ENCODE results near the gene FCRL5.

DNA sequence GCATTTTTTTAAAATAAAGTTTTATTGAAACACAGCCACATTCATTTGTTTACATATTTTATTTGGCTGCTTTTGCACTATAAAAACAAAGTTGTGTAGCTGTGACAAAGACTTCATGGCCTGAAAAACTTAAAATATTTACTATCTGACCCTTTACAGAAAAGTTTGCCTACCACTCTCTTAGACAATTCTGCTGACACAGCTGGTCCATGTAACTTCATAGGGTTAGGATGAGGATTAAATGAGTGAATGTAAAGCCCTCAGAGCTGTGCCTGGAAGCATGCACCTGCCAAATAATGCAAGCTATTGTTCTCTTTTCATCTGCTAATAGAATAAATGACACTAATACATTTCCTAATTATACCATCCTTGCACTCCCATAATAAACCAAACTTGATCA lies 67.7 kb downstream of the FCRL5 start:
- TF ChIP-seq, protein P1, sequence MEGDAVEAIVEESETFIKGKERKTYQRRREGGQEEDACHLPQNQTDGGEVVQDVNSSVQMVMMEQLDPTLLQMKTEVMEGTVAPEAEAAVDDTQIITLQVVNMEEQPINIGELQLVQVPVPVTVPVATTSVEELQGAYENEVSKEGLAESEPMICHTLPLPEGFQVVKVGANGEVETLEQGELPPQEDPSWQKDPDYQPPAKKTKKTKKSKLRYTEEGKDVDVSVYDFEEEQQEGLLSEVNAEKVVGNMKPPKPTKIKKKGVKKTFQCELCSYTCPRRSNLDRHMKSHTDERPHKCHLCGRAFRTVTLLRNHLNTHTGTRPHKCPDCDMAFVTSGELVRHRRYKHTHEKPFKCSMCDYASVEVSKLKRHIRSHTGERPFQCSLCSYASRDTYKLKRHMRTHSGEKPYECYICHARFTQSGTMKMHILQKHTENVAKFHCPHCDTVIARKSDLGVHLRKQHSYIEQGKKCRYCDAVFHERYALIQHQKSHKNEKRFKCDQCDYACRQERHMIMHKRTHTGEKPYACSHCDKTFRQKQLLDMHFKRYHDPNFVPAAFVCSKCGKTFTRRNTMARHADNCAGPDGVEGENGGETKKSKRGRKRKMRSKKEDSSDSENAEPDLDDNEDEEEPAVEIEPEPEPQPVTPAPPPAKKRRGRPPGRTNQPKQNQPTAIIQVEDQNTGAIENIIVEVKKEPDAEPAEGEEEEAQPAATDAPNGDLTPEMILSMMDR (IDR thresholded peaks at IDR 0.05) = no peak
- no peak for TF ChIP-seq POLR2A (IDR thresholded peaks at IDR 0.05)
